Testis (tissue), 3 donors: ENCODE results near the gene ADCK2. TPM values are rescaled to one million over a fixed set of nuclear protein-coding genes. Genes with fewer than 3 reads are reported as not detected.

Source experiments
- DNase-seq: peaks from one replicate; pipeline ENCODE4 v3.0.0-alpha.2; 2019
- H3K27ac ChIP-seq, 2 donors: fragments of 200-600 bp; sonication (generic); one replicate each; pipeline ENCODE4 v1.5.1; 2019
- H3K27me3 ChIP-seq: fragments of 200-600 bp; sonication (generic); one replicate; pipeline ENCODE4 v1.5.1; 2019
- H3K36me3 ChIP-seq: fragments of 200-600 bp; sonication (generic); one replicate; pipeline ENCODE4 v1.5.1; 2017; ENCODE audit warnings: low read depth; ENCODE audit errors: missing control alignments
- H3K4me1 ChIP-seq: fragments of 200-600 bp; sonication (generic); one replicate; pipeline ENCODE4 v1.5.1; 2019
- H3K4me3 ChIP-seq, 2 donors: fragments of 200-600 bp; sonication (generic); one replicate each; pipeline ENCODE4 v1.5.1; 2017 to 2019
- H3K9me3 ChIP-seq: fragments of 200-600 bp; sonication (generic); one replicate; pipeline ENCODE4 v1.5.1; 2017
- POLR2A ChIP-seq: fragments of 450-650 bp; IDR thresholded peaks from one replicate; pipeline ENCODE4 v1.6.1; 2017; ENCODE audit warnings: antibody characterized with exemption, mild to moderate bottlenecking, moderate library complexity
- WGBS, 2 donors: methylation state at CpG; one replicate each; pipeline ENCODE4 v1.1.5; 2018; 5-methylcytosine and 5-hydroxymethylcytosine counted together
- intact Hi-C: fragments of 100-400 bp; cut with DNase I; formaldehyde crosslinking; loops from one replicate; pipeline ENCODE4 v1.15.1; 2023; ENCODE audit warnings: low total_unique reads
- polyA plus RNA-seq: library from polyadenylated mRNA; stranded (reverse); fragments of 350-450 nt; fragmentation: Illumina TruSeq; extraction: RNeasy Lipid Tissue Mini Kit (QIAGEN cat#74804); gene quantifications from one replicate; pipeline ENCODE4 v1.2.3, GENCODE V29; 2014; ENCODE audit warnings: low read depth, low replicate concordance; ENCODE audit not compliant: insufficient read depth
- total RNA-seq, 2 donors: library from RNA; depleted of rRNA; stranded (reverse); fragments of >200 nt; gene quantifications; one replicate each; pipeline ENCODE4 v1.2.3, GENCODE V29; 2016
- TF ChIP-seq, protein P1 (sequence below), 3 experiments: fragments of 450-650 bp in 2 of 3; fragments of 200-600 bp in 1 of 3; sonication (generic) in 1 of 3; IDR thresholded peaks; one replicate each; pipeline ENCODE4 v1.5.1; 2016 to 2019; ENCODE audit warnings: antibody characterized with exemption in 3 of 3, mild to moderate bottlenecking in 2 of 3, moderate library complexity in 1 of 3

The ADCK2 gene
- total and polyA plus RNA-seq, 3 donors from 2014 or later: 12.9 to 21.2 (median 20.4) TPM

DNA sequence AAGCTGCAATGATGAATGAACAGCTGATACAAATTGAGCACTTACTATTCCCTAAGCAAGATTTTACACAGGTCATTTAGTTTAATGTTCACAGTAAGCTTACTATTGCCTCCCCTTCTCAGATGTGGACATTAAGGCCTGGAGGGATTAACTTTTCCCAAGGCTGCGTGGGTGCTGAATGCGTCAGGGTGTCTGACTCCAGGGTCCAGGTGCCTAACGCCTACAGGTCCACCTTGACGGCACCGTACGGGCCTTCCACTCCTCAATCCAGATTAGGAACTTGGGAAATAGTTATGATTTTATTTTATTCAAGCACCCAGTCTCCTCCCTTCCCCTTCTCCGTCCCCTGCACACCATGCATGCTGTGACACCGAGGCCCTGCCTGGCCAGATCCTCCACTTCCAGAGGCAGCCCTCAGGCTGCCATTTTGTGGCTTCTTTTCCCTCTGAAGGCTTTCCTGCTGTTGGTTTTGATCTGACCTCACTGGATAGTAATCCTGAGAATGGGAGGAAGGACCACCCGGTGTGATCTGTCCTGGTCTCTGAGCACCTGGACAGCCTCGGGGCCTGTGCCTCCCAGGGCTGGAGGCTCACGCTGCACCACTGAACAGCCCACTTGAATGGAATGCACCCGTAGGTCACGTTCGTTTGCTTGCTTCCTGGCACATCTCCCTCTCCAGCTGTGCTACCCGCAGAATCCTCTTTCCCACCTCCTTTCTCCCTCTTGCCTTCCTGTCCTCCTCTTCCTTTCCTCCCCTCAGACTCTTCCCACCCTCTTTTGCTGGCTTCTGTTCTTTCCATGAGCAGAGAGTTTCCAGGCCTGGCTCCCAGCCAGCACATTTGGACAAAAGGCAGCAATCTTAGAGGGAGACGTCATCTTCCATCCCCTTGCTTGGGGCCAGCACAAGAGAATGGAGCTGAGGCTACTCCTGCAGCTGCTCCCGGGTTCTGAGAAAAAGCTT, 46.6 kb upstream of the ADCK2 start:
- DNase-seq: peak; percentile 88
- Histone ChIP-seq H3K27ac (no peak overlapping the region), H3K27me3 (no peaks in the 10 kb centered on the region), H3K36me3 (no peaks in the 10 kb centered on the region), H3K9me3 (no peaks in the 10 kb centered on the region), H3K4me1 (peaks cover 7% of the 10 kb centered on the region), H3K4me3 (no peak overlapping the region)
- 45 to 51% methylated on average over 17 of the region's 17 CpGs for WGBS, 2 donors
- intact Hi-C loops: no loop called here
- TF ChIP-seq, protein P1, sequence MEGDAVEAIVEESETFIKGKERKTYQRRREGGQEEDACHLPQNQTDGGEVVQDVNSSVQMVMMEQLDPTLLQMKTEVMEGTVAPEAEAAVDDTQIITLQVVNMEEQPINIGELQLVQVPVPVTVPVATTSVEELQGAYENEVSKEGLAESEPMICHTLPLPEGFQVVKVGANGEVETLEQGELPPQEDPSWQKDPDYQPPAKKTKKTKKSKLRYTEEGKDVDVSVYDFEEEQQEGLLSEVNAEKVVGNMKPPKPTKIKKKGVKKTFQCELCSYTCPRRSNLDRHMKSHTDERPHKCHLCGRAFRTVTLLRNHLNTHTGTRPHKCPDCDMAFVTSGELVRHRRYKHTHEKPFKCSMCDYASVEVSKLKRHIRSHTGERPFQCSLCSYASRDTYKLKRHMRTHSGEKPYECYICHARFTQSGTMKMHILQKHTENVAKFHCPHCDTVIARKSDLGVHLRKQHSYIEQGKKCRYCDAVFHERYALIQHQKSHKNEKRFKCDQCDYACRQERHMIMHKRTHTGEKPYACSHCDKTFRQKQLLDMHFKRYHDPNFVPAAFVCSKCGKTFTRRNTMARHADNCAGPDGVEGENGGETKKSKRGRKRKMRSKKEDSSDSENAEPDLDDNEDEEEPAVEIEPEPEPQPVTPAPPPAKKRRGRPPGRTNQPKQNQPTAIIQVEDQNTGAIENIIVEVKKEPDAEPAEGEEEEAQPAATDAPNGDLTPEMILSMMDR (IDR thresholded peaks at IDR 0.05): no peak
- no peak for TF ChIP-seq POLR2A

DNA sequence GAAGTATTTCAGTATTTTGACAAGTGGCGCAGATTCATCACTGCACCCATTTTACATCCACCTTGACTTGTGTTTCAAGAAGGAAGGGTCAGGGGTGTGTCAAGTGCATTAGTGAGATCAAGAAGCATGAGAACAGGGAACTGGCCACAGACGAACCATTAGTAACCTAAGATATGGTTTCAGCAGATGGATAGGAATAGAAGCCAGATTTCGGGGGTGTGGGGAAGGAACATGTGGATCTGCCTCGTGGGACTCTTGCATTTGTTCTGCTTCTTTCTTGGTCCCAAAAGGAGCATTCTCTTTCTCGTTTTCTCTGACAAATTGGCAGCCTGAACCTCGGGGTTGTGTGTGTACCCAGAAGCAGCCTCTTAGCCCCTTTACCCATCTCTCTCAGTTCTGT, 41.7 kb upstream of the ADCK2 start:
- Histone ChIP-seq H3K27ac (no peak overlapping the region), H3K27me3 (no peaks in the 10 kb centered on the region), H3K4me1 (peaks cover 7% of the 10 kb centered on the region), H3K9me3 (no peaks in the 10 kb centered on the region), H3K36me3 (no peaks in the 10 kb centered on the region), H3K4me3 (no peak overlapping the region)
- no peak for DNase-seq
- TF ChIP-seq, protein P1 (IDR thresholded peaks at IDR 0.05): no peak
- no peak for TF ChIP-seq POLR2A
- intact Hi-C loops: no loop called here
- WGBS, 2 donors: 58 to 62% methylated on average over 6 of the region's 6 CpGs

GRCh38 chr7:140631602-140632001, 41.1 kb upstream of the ADCK2 start:
- WGBS, 2 donors: 45 to 71% methylated on average over 7 of the region's 7 CpGs
- Histone ChIP-seq H3K9me3 (no peaks in the 10 kb centered on the region), H3K27ac (no peak overlapping the region), H3K27me3 (no peaks in the 10 kb centered on the region), H3K4me3 (no peak overlapping the region), H3K36me3 (no peaks in the 10 kb centered on the region), H3K4me1 (peaks cover under 1% of the 10 kb centered on the region)
- intact Hi-C loops: no loop called here
- DNase-seq: no peak
- TF ChIP-seq, protein P1 (IDR thresholded peaks at IDR 0.05): no peak
- TF ChIP-seq POLR2A: no peak

GRCh38 chr7:140635345-140635744, 37.4 kb upstream of the ADCK2 start:
- 45 to 49% methylated on average over 5 of the region's 5 CpGs for WGBS, 2 donors
- H3K27me3 ChIP-seq: no peaks in the 10 kb centered on the region
- TF ChIP-seq, protein P1 (IDR thresholded peaks at IDR 0.05): no peak
- no peak for TF ChIP-seq POLR2A
- H3K36me3 ChIP-seq: no peaks in the 10 kb centered on the region
- DNase-seq: no peak
- peaks cover 17% of the 10 kb centered on the region for H3K4me1 ChIP-seq
- no peak overlapping the region for H3K27ac ChIP-seq
- no peaks in the 10 kb centered on the region for H3K9me3 ChIP-seq
- no peak overlapping the region for H3K4me3 ChIP-seq
- intact Hi-C loops: no loop called here

- H3K27ac ChIP-seq: no peak overlapping the region
- peaks cover 17% of the 10 kb centered on the region for H3K4me1 ChIP-seq
- TF ChIP-seq, protein P1 (IDR thresholded peaks at IDR 0.05): no peak
- no peak for TF ChIP-seq POLR2A
- H3K9me3 ChIP-seq: no peaks in the 10 kb centered on the region
- no peak for DNase-seq
- no peak overlapping the region for H3K4me3 ChIP-seq
- WGBS, 2 donors: 83 to 88% methylated on average over 5 of the region's 5 CpGs
- no peaks in the 10 kb centered on the region for H3K36me3 ChIP-seq
- no peaks in the 10 kb centered on the region for H3K27me3 ChIP-seq
- intact Hi-C loops: no loop called here
Observed at GRCh38 chr7:140635816-140636215, 36.9 kb upstream of the ADCK2 start.
